Gastroesophageal sphincter (tissue), 4 donors: ENCODE measurements around the gene CHFR. TPM values are rescaled to one million over a fixed set of nuclear protein-coding genes. Genes with fewer than 3 reads are reported as not detected.
"Not testable (repeated sequence)": the region's sequence is repeated elsewhere in the genome, so short reads cannot be mapped to it uniquely, and the experiment has no call there.

Experiments used
- ATAC-seq: fragments of 150-250 bp; one replicate; pipeline ENCODE4 v1.9.1; 2016; ENCODE audit warnings: mild to moderate bottlenecking, moderate library complexity
- H3K27ac ChIP-seq, 4 donors: fragments of 200-600 bp; sonication (generic) in 3 of 4; 1 replicate in 3 of 4; 2 replicates in 1 of 4; pipeline ENCODE4 v1.5.1; 2016 to 2019
- H3K27me3 ChIP-seq: fragments of 200-600 bp; sonication (generic); one replicate; pipeline ENCODE4 v1.5.1; 2019
- H3K36me3 ChIP-seq, 2 donors: fragments of 200-600 bp; sonication (generic); one replicate each; pipeline ENCODE4 v1.5.1; 2019; ENCODE audit warnings: control low read depth in 1 of 2
- H3K4me1 ChIP-seq, 3 donors: fragments of 200-600 bp; sonication (generic); 1 replicate in 2 of 3; 2 replicates in 1 of 3; pipeline ENCODE4 v1.5.1; 2016 to 2019; ENCODE audit warnings: control low read depth in 2 of 3
- H3K4me3 ChIP-seq, 2 donors: fragments of 200-600 bp; sonication (generic); one replicate each; pipeline ENCODE4 v1.5.1; 2019; ENCODE audit warnings: mild to moderate bottlenecking in 1 of 2, moderate library complexity in 1 of 2
- H3K9me3 ChIP-seq, 3 donors: fragments of 200-600 bp; sonication (generic); one replicate each; pipeline ENCODE4 v1.5.1; 2017 to 2019; ENCODE audit warnings: control low read depth in 2 of 3
- CTCF ChIP-seq, 4 experiments: fragments of 200-600 bp in 2 of 4; fragments of 450-650 bp in 2 of 4; sonication (generic) in 1 of 4; IDR thresholded peaks; one replicate each; pipeline ENCODE4 v1.5.1; 2017 to 2019; ENCODE audit warnings: antibody characterized with exemption in 4 of 4, mild to moderate bottlenecking in 2 of 4, moderate library complexity in 2 of 4
- EP300 ChIP-seq: sonication (generic); formaldehyde crosslinking; IDR thresholded peaks from one replicate; pipeline ENCODE4 v1.6.1; 2017; ENCODE audit warnings: antibody characterized with exemption, mild to moderate bottlenecking
- POLR2A ChIP-seq, 2 donors: fragments of 450-650 bp; IDR thresholded peaks; one replicate each; pipeline ENCODE4 v1.6.1; 2017; ENCODE audit warnings: antibody characterized with exemption in 2 of 2, mild to moderate bottlenecking in 2 of 2, moderate library complexity in 1 of 2
- POLR2AphosphoS5 ChIP-seq: sonication (generic); formaldehyde crosslinking; IDR thresholded peaks from one replicate; pipeline ENCODE4 v1.6.1; 2017; ENCODE audit warnings: antibody characterized with exemption
- WGBS, 2 donors: methylation state at CpG; one replicate each; pipeline ENCODE4 v1.1.5; 2018; ENCODE audit warnings: low coverage in 1 of 2; 5-methylcytosine and 5-hydroxymethylcytosine counted together
- total RNA-seq, 4 donors: library from RNA; depleted of rRNA; stranded (reverse); fragments of >200 nt; gene quantifications; one replicate each; pipeline ENCODE4 v1.1.0, GENCODE V29; 2016

CHFR gene
- total RNA-seq, 4 donors from 2014 or later = 30.8 to 42.1 (median 36.8) TPM

GRCh38 chr12:132899033-132899432, 11.6 kb upstream of the CHFR start:
- Histone ChIP-seq H3K4me1 (no peaks in the 10 kb centered on the region), H3K4me3 (no peak overlapping the region), H3K36me3 (no peaks in the 10 kb centered on the region), H3K27me3 (no peaks in the 10 kb centered on the region), H3K27ac (no peak overlapping the region), H3K9me3 (no peaks in the 10 kb centered on the region)
- no peak for TF ChIP-seq POLR2AphosphoS5
- TF ChIP-seq EP300 = no peak
- ATAC-seq = no peak
- WGBS, 2 donors = 77 to 90% methylated on average over 3 to 5 of the region's 5 CpGs

DNA sequence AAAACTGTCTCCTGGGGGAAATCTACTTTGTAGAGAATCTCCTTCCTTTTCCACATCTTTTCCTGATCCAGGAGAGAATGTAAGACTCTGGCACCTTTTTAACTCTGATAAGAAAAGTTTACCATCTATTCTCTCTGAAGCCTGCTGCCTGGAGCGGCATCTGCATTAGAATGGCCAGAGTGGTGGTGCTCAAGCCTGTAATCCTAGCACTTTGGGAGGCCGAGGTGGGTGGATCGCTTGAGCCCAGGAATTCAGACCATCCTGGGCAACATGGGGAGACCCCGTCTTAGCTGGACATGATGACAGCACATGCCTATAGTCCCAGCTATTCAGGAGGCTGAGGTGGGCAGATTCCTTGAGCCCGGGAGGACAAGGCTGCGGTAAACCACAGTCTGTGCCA, 1.4 kb upstream of the CHFR start:
- no peak for ATAC-seq
- H3K4me3 ChIP-seq = no peak overlapping the region
- WGBS, 2 donors = 58 to 63% methylated on average over 3 to 6 of the region's 6 CpGs
- no peaks in the 10 kb centered on the region for H3K9me3 ChIP-seq
- TF ChIP-seq CTCF (IDR thresholded peaks at IDR 0.05) = no peak
- TF ChIP-seq POLR2A (IDR thresholded peaks at IDR 0.05) = no peak
- no peak for TF ChIP-seq EP300
- TF ChIP-seq POLR2AphosphoS5 = no peak
- peak overlapping the region; percentile 79 to 96 (median 92) for H3K27ac ChIP-seq
- peaks cover 0 to 26% (median 0%) of the 10 kb centered on the region in 3 donors for H3K4me1 ChIP-seq
- peaks cover 0 to 14% of the 10 kb centered on the region in 2 donors for H3K36me3 ChIP-seq
- no peaks in the 10 kb centered on the region for H3K27me3 ChIP-seq

- Histone ChIP-seq H3K4me1 (peaks cover 0 to 35% (median 0%) of the 10 kb centered on the region in 3 donors), H3K36me3 (peaks cover 0 to 24% of the 10 kb centered on the region in 2 donors), H3K4me3 (peak overlapping the region; percentile 80 to 95), H3K9me3 (no peaks in the 10 kb centered on the region), H3K27ac (peak overlapping the region; percentile 42 to 96 (median 92)), H3K27me3 (no peaks in the 10 kb centered on the region)
- peak; percentile 18 for ATAC-seq
- TF ChIP-seq POLR2AphosphoS5 = no peak
- no peak for TF ChIP-seq EP300
- TF ChIP-seq CTCF (IDR thresholded peaks at IDR 0.05) = no peak
- no peak for TF ChIP-seq POLR2A (IDR thresholded peaks at IDR 0.05)
- WGBS, 2 donors = 18 to 32% methylated on average over 11 to 20 of the region's 64 CpGs
Measured at GRCh38 chr12:132886529-132887477, 602 bp downstream of the CHFR start.

GRCh38 chr12:132881818-132882217, 5.6 kb downstream of the CHFR start:
- H3K27ac ChIP-seq = peak overlapping the region in 3 of 4 donors; percentile 37 to 48 (median 42)
- no peak overlapping the region for H3K4me3 ChIP-seq
- H3K36me3 ChIP-seq = peaks cover 0 to 46% of the 10 kb centered on the region in 2 donors
- H3K9me3 ChIP-seq = no peaks in the 10 kb centered on the region
- 48 to 72% methylated on average over 3 to 6 of the region's 7 CpGs for WGBS, 2 donors
- H3K27me3 ChIP-seq = no peaks in the 10 kb centered on the region
- peak; percentile 71 for ATAC-seq
- TF ChIP-seq POLR2AphosphoS5 (no peak), CTCF (IDR thresholded peaks at IDR 0.05) (no peak), POLR2A (IDR thresholded peaks at IDR 0.05) (no peak), EP300 (no peak)
- peaks cover 0 to 33% (median 0%) of the 10 kb centered on the region in 3 donors for H3K4me1 ChIP-seq

GRCh38 chr12:132874620-132875019, 12.8 kb downstream of the CHFR start:
- not testable (repeated sequence) for H3K27me3 ChIP-seq, ATAC-seq, H3K27ac ChIP-seq, H3K4me1 ChIP-seq, H3K4me3 ChIP-seq, H3K9me3 ChIP-seq
- H3K36me3 ChIP-seq = peaks cover 0 to 93% of the 10 kb centered on the region in 2 donors
- no CpG with 5 or more reads among the region's 21 CpGs for WGBS, 2 donors

GRCh38 chr12:132874175-132874574, 13.2 kb downstream of the CHFR start:
- ATAC-seq = no peak
- Histone ChIP-seq H3K27ac (no peak overlapping the region), H3K36me3 (peaks cover 0 to 97% of the 10 kb centered on the region in 2 donors), H3K4me3 (no peak overlapping the region), H3K9me3 (no peaks in the 10 kb centered on the region), H3K27me3 (no peaks in the 10 kb centered on the region), H3K4me1 (no peaks in the 10 kb centered on the region)
- WGBS, 2 donors = no CpG with 5 or more reads among the region's 11 CpGs
- TF ChIP-seq EP300 (no peak), CTCF (IDR thresholded peaks at IDR 0.05) (no peak), POLR2AphosphoS5 (no peak), POLR2A (IDR thresholded peaks at IDR 0.05) (no peak)
